Panc1 (cell line): ENCODE measurements around the gene SCO2. TPM values are rescaled to one million over a fixed set of nuclear protein-coding genes. Genes with fewer than 3 reads are reported as not detected.

Experiments
- ATAC-seq: fragments of 200-7000 bp; cut with Tn5 transposase; 2 replicates; pipeline ENCODE4 v1.9.1; 2020; ENCODE audit warnings: mild to moderate bottlenecking, moderate library complexity
- BruUV-seq: library from RNA; stranded (reverse); fragments of 400-500 nt; replicated peaks from 2 replicates; lab custom pipeline; 2021; lab: Mats Ljungman, UMichigan
- CTCF ChIA-PET: fragments of 300-600 bp; sonication (Branson Sonifier 250); formaldehyde crosslinking; loops from one replicate; lab custom pipeline; 2022; ENCODE audit warnings: antibody characterized with exemption; lab: Charles Lee
- POLR2A ChIA-PET: fragments of 300-600 bp; sonication (Branson Sonifier 250); formaldehyde crosslinking; loops from one replicate; lab custom pipeline; 2022; ENCODE audit warnings: antibody characterized with exemption; lab: Charles Lee
- DNase-seq: peaks from one replicate; pipeline ENCODE4 v3.0.0-alpha.2; 2010; ENCODE audit warnings: low read depth, low spot score
- H3K27ac ChIP-seq: 2 replicates; pipeline ENCODE4 v1.5.1; 2011; ENCODE audit warnings: mild to moderate bottlenecking, low read length, inconsistent platforms
- H3K27me3 ChIP-seq: fragments of 200-500 bp; sonication (Bioruptor generic); 2 replicates; pipeline ENCODE4 v1.6.0; 2014; ENCODE audit warnings: low read length, inconsistent platforms; ENCODE audit not compliant: control insufficient read depth, insufficient read depth
- H3K36me3 ChIP-seq: fragments of 200-500 bp; sonication (Bioruptor generic); 2 replicates; pipeline ENCODE4 v1.5.1; 2014; ENCODE audit warnings: inconsistent platforms, mild to moderate bottlenecking, low read length, moderate library complexity; ENCODE audit not compliant: control insufficient read depth, insufficient read depth
- H3K4me1 ChIP-seq: 2 replicates; pipeline ENCODE4 v1.5.1; 2011; ENCODE audit warnings: inconsistent platforms, mild to moderate bottlenecking, low read length, moderate library complexity; ENCODE audit not compliant: control insufficient read depth, insufficient read depth
- H3K4me3 ChIP-seq, 2 experiments: 2 replicates each; pipeline ENCODE4 v1.5.1; 2011 to 2012; ENCODE audit warnings: low read depth in 2 of 2, low read length in 2 of 2, mild to moderate bottlenecking in 2 of 2, inconsistent platforms in 1 of 2, moderate library complexity in 1 of 2
- H3K9me3 ChIP-seq: fragments of 200-500 bp; sonication (Bioruptor generic); 2 replicates; pipeline ENCODE4 v1.5.1; 2014; ENCODE audit warnings: low read depth, mild to moderate bottlenecking, inconsistent platforms, low read length, moderate library complexity; ENCODE audit not compliant: control insufficient read depth, insufficient read depth
- CTCF ChIP-seq: fragments of 450-650 bp; IDR thresholded peaks from 2 replicates; pipeline ENCODE4 v1.5.1; 2017; ENCODE audit warnings: mild to moderate bottlenecking
- POLR2AphosphoS5 ChIP-seq: IDR thresholded peaks from 2 replicates; pipeline ENCODE4 v1.6.1; 2012; ENCODE audit warnings: mild to moderate bottlenecking, low read depth, low read length, moderate library complexity
- REST ChIP-seq, 2 experiments: IDR thresholded peaks; 2 replicates each; pipeline ENCODE4 v1.6.1; 2011 to 2012; ENCODE audit warnings: low read depth in 2 of 2, control low read depth in 1 of 2, low read length in 1 of 2, mild to moderate bottlenecking in 1 of 2, moderate library complexity in 1 of 2; ENCODE audit not compliant: insufficient read depth in 1 of 2
- SIN3A ChIP-seq: IDR thresholded peaks from 2 replicates; pipeline ENCODE4 v1.6.1; 2012; ENCODE audit warnings: low read depth, mild to moderate bottlenecking, low read length, moderate library complexity, borderline replicate concordance; ENCODE audit not compliant: insufficient read depth
- TCF7L2 ChIP-seq: IDR thresholded peaks from 2 replicates; pipeline ENCODE4 v1.6.1; 2011; ENCODE audit warnings: mild to moderate bottlenecking, low read depth, low read length, inconsistent platforms
- in situ Hi-C: cut with HindIII; loops from 2 replicates; pipeline ENCODE4 v1.10.0; 2016; ENCODE audit warnings: low sequenced_read_pairs, low pct_unique_long_range_greater_than_20kb
- intact Hi-C: fragments of 100-400 bp; cut with micrococcal nuclease; formaldehyde crosslinking; loops from one replicate; pipeline ENCODE4 v1.10.0; 2022; ENCODE audit not compliant: unreplicated experiment
- total RNA-seq: library from RNA; stranded (reverse); gene quantifications from one replicate; pipeline ENCODE4 v1.2.1, GENCODE V29; 2021; ENCODE audit not compliant: unreplicated experiment

The SCO2 gene
- total RNA-seq, 1 experiment from 2014 or later = 14.2 TPM

- Histone ChIP-seq H3K36me3 (peaks cover 4% of the 10 kb centered on the region), H3K4me3 (no peak overlapping the region), H3K27me3 (no peaks in the 10 kb centered on the region), H3K4me1 (peaks cover 5% of the 10 kb centered on the region), H3K27ac (no peak overlapping the region), H3K9me3 (no peaks in the 10 kb centered on the region)
- BruUV-seq = no TSS peak
- intact Hi-C loops (no loop called here), in situ Hi-C loops (no loop called here)
- ChIA-PET POLR2A (no interaction called here), CTCF (no interaction called here)
- ATAC-seq (no peak), DNase-seq (no peak)
- no peak for TF ChIP-seq CTCF
- no peak for TF ChIP-seq TCF7L2
- TF ChIP-seq REST (IDR thresholded peaks at IDR 0.05; ENCODE audit: insufficient read depth in 1 of 2, low read depth in 2 of 2, low read length in 1 of 2) = no peak
- no peak for TF ChIP-seq SIN3A
- no peak for TF ChIP-seq POLR2AphosphoS5
Measured at GRCh38 chr22:50504369-50505211, 20.8 kb downstream of the SCO2 start.

GRCh38 chr22:50503475-50504145, 21.8 kb downstream of the SCO2 start:
- Histone ChIP-seq H3K4me3 (no peak overlapping the region), H3K27me3 (no peaks in the 10 kb centered on the region), H3K36me3 (peaks cover 4% of the 10 kb centered on the region), H3K4me1 (0 out of 2 replicates have a peak, but pooled peaks cover under 1% of the 10 kb centered on the region), H3K9me3 (no peaks in the 10 kb centered on the region), H3K27ac (no peak overlapping the region)
- TF ChIP-seq SIN3A (no peak), REST (IDR thresholded peaks at IDR 0.05; ENCODE audit: insufficient read depth in 1 of 2, low read depth in 2 of 2, low read length in 1 of 2) (no peak), POLR2AphosphoS5 (no peak), CTCF (no peak; the same call in 1 of the 2 replicates), TCF7L2 (no peak)
- BruUV-seq = no TSS peak
- ATAC-seq = no peak
- ChIA-PET CTCF (interaction anchor here (0.6 kb wide), 2 partner anchors 65 to 82 kb away, joined by 3 to 4 read pairs; no protein-coding TSS in a partner anchor), POLR2A (no interaction called here)
- intact Hi-C loops (no loop called here), in situ Hi-C loops (no loop called here)
- no peak for DNase-seq
